ENCODE data around the gene CDPF1. TPM values are rescaled to one million over a fixed set of nuclear protein-coding genes. Genes with fewer than 3 reads are reported as not detected.

Gene CDPF1
- polyA plus RNA-seq, 1 donor (not counting 4 experiments of a cell fraction or from before 2014, with no cell fraction given) = 5.9 TPM

DNA sequence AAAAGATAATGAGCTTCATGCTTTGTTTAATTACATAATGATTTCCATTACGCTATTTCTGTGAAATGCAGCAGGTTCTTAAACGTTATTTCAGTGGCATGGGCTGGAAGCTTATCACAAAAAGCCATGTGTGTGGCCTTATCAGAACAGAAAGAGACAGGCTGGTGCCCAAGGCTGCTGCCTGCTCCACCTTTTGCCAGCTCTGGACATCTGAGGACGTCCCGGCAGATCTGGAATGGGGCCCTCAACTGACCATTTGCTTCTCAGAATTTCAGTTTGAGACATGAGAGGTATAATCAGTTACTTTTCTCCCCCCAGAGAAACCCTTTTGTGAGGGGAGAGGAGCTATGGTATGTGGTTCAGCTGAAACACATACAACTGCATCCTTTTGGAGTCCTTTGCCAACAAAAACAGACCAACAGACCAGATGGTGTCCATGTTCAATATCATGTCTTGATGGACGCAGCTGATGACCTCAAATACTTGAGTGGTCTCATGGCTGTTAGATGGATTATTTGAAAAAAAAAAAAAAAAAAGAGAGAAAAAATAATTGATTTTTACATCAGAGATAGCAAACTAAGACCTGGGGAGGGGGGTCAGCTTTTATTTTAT is 8.6 kb downstream of the CDPF1 start:
- TF ChIP-seq EZH2 (IDR thresholded peaks at IDR 0.05; ENCODE audit: low read length) = no peak
- TF ChIP-seq, protein P1, sequence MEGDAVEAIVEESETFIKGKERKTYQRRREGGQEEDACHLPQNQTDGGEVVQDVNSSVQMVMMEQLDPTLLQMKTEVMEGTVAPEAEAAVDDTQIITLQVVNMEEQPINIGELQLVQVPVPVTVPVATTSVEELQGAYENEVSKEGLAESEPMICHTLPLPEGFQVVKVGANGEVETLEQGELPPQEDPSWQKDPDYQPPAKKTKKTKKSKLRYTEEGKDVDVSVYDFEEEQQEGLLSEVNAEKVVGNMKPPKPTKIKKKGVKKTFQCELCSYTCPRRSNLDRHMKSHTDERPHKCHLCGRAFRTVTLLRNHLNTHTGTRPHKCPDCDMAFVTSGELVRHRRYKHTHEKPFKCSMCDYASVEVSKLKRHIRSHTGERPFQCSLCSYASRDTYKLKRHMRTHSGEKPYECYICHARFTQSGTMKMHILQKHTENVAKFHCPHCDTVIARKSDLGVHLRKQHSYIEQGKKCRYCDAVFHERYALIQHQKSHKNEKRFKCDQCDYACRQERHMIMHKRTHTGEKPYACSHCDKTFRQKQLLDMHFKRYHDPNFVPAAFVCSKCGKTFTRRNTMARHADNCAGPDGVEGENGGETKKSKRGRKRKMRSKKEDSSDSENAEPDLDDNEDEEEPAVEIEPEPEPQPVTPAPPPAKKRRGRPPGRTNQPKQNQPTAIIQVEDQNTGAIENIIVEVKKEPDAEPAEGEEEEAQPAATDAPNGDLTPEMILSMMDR (optimal IDR thresholded peaks at IDR 0.05 in 1 of 3, IDR thresholded peaks at IDR 0.05 in 1 of 3, conservative IDR thresholded peaks at IDR 0.05 in 1 of 3; ENCODE audit: extremely low read depth in 1 of 3, insufficient read depth in 2 of 3, low read length in 3 of 3) = no peak
- DNase-seq (ENCODE audit: low read depth, low spot score) (no peak), FAIRE-seq (no peak)
- Histone ChIP-seq H3K4me2 (ENCODE audit: control insufficient read depth, extremely low read depth, insufficient read depth, low read depth, low read length) (no peak overlapping the region), H3K9ac (ENCODE audit: control insufficient read depth, extremely low read depth, insufficient read depth, low read length) (no peak overlapping the region), H3K79me2 (ENCODE audit: control insufficient read depth, insufficient read depth, low read length) (no peaks in the 10 kb centered on the region), H3K9me1 (ENCODE audit: control insufficient read depth, extremely low read depth, insufficient read depth, low read length) (no peaks in the 10 kb centered on the region), H3K27ac (ENCODE audit: control insufficient read depth, insufficient read depth, low read length) (no peak overlapping the region), H2AFZ (ENCODE audit: control insufficient read depth, low read length) (no peak overlapping the region), H3K36me3 (ENCODE audit: control insufficient read depth in 2 of 2, extremely low read depth in 1 of 2, insufficient read depth in 2 of 2, low read length in 2 of 2) (peaks cover 0 to 5% of the 10 kb centered on the region in 2 experiments), H3K27me3 (ENCODE audit: control insufficient read depth, extremely low read depth, insufficient read depth, low read length) (no peaks in the 10 kb centered on the region), H3K4me1 (ENCODE audit: control insufficient read depth, extremely low read depth, insufficient read depth, low read length) (no peaks in the 10 kb centered on the region), H3K4me3 (ENCODE audit: control insufficient read depth in 2 of 3, extremely low read depth in 1 of 3, insufficient read depth in 2 of 3, low read depth in 1 of 3, low read length in 3 of 3) (no peak overlapping the region), H4K20me1 (ENCODE audit: control insufficient read depth, extremely low read depth, insufficient read depth, low read length) (no peaks in the 10 kb centered on the region), H3K9me3 (ENCODE audit: control insufficient read depth, low read depth, low read length) (no peaks in the 10 kb centered on the region)
- dilution Hi-C loops (cut with MboI; ENCODE audit: extremely low pct_ligation_motif_present, low sequenced_read_pairs) = loop anchor here (5.0 kb wide), 1 partner anchor 94 kb away; no protein-coding TSS in a partner anchor

DNA sequence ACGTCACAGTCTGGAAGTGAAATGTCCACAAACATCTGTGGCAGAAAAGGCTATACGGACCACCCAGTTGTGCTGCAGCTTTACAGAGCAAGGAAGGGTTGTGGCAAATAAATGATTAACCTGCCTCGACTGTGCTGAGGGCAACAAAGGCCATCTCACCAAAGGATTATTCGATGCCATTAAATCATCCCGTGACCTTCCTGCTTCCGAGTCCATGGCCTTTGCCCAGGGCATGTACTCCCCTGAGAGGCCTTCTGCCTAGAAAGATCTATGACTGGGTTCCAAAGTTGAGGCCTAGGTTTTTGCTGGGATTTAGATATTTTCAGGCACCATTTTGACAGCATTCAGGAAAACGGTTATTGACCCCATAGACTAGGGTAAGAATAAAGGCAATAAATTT is 9.2 kb downstream of the CDPF1 start:
- H4K20me1 ChIP-seq (ENCODE audit: control insufficient read depth, extremely low read depth, insufficient read depth, low read length) = no peaks in the 10 kb centered on the region
- H3K9ac ChIP-seq (ENCODE audit: control insufficient read depth, extremely low read depth, insufficient read depth, low read length) = no peak overlapping the region
- no peak overlapping the region for H3K4me3 ChIP-seq (ENCODE audit: control insufficient read depth in 2 of 3, extremely low read depth in 1 of 3, insufficient read depth in 2 of 3, low read depth in 1 of 3, low read length in 3 of 3)
- H3K4me2 ChIP-seq (ENCODE audit: control insufficient read depth, extremely low read depth, insufficient read depth, low read depth, low read length) = no peak overlapping the region
- no peaks in the 10 kb centered on the region for H3K27me3 ChIP-seq (ENCODE audit: control insufficient read depth, extremely low read depth, insufficient read depth, low read length)
- no peaks in the 10 kb centered on the region for H3K9me1 ChIP-seq (ENCODE audit: control insufficient read depth, extremely low read depth, insufficient read depth, low read length)
- H3K79me2 ChIP-seq (ENCODE audit: control insufficient read depth, insufficient read depth, low read length) = no peaks in the 10 kb centered on the region
- no peak overlapping the region for H3K27ac ChIP-seq (ENCODE audit: control insufficient read depth, insufficient read depth, low read length)
- TF ChIP-seq, protein P1 (optimal IDR thresholded peaks at IDR 0.05 in 1 of 3, IDR thresholded peaks at IDR 0.05 in 1 of 3, conservative IDR thresholded peaks at IDR 0.05 in 1 of 3; ENCODE audit: extremely low read depth in 1 of 3, insufficient read depth in 2 of 3, low read length in 3 of 3) = no peak
- TF ChIP-seq EZH2 (IDR thresholded peaks at IDR 0.05; ENCODE audit: low read length) = no peak
- no peaks in the 10 kb centered on the region for H3K4me1 ChIP-seq (ENCODE audit: control insufficient read depth, extremely low read depth, insufficient read depth, low read length)
- peaks cover 0 to 5% of the 10 kb centered on the region in 2 experiments for H3K36me3 ChIP-seq (ENCODE audit: control insufficient read depth in 2 of 2, extremely low read depth in 1 of 2, insufficient read depth in 2 of 2, low read length in 2 of 2)
- H3K9me3 ChIP-seq (ENCODE audit: control insufficient read depth, low read depth, low read length) = no peaks in the 10 kb centered on the region
- no peak for FAIRE-seq
- DNase-seq (ENCODE audit: low read depth, low spot score) = no peak
- dilution Hi-C loops (cut with MboI; ENCODE audit: extremely low pct_ligation_motif_present, low sequenced_read_pairs) = loop anchor here (5.0 kb wide), 1 partner anchor 94 kb away; no protein-coding TSS in a partner anchor
- no peak overlapping the region for H2AFZ ChIP-seq (ENCODE audit: control insufficient read depth, low read length)

Measured in keratinocyte (primary cell).